Naive thymus-derived CD4-positive, alpha-beta T cell (primary cell): ENCODE measurements around the gene RETREG2. TPM values are rescaled to one million over a fixed set of nuclear protein-coding genes. Genes with fewer than 3 reads are reported as not detected.

Source experiments
- ATAC-seq: fragments of 150-1000 bp; cut with Tn5 transposase; 2 replicates; pipeline ENCODE4 v1.10.0; 2021; ENCODE audit warnings: mild to moderate bottlenecking, moderate library complexity
- CTCF ChIA-PET: fragments of 350-600 bp; sonication (Branson Sonifier 250); formaldehyde crosslinking; loops from one replicate; lab custom pipeline; 2021; ENCODE audit warnings: antibody characterized with exemption; lab: Charles Lee
- POLR2A ChIA-PET: fragments of 350-600 bp; sonication (Branson Sonifier 250); formaldehyde crosslinking; loops from one replicate; lab custom pipeline; 2021; ENCODE audit warnings: antibody characterized with exemption, inconsistent platforms; lab: Charles Lee
- DNase-seq, 9 donors: peaks; one replicate each; pipeline versions ENCODE4 v3.0.0 to v3.0.0-alpha.2; 2020 to 2022; ENCODE audit warnings: mixed read lengths in 1 of 9
- H3K27ac ChIP-seq: one replicate; pipeline ENCODE4 v1.7.0; 2013; ENCODE audit warnings: mild to moderate bottlenecking, low read depth, low read length, moderate library complexity
- H3K27me3 ChIP-seq, 2 donors: one replicate each; pipeline ENCODE4 v1.7.0; 2013; ENCODE audit warnings: low read length in 2 of 2, mild to moderate bottlenecking in 2 of 2, moderate library complexity in 2 of 2; ENCODE audit not compliant: control insufficient read depth in 2 of 2, insufficient read depth in 2 of 2
- H3K36me3 ChIP-seq, 3 experiments: 1 replicate in 2 of 3; 2 replicates in 1 of 3; pipeline ENCODE4 v1.7.0; 2013; ENCODE audit warnings: low read length in 3 of 3, mild to moderate bottlenecking in 3 of 3, moderate library complexity in 1 of 3; ENCODE audit not compliant: insufficient read depth in 3 of 3, control insufficient read depth in 2 of 3
- H3K4me1 ChIP-seq, 2 donors: one replicate each; pipeline ENCODE4 v1.7.0; 2013; ENCODE audit warnings: low read length in 2 of 2, mild to moderate bottlenecking in 2 of 2, moderate library complexity in 1 of 2; ENCODE audit not compliant: control insufficient read depth in 2 of 2, insufficient read depth in 2 of 2
- H3K4me3 ChIP-seq: 2 replicates; pipeline ENCODE4 v1.7.0; 2013; ENCODE audit warnings: mild to moderate bottlenecking, low read length
- H3K9me3 ChIP-seq, 3 experiments: 1 replicate in 2 of 3; 2 replicates in 1 of 3; pipeline ENCODE4 v1.7.0; 2013; ENCODE audit warnings: low read length in 3 of 3; ENCODE audit not compliant: control insufficient read depth in 2 of 3
- H3K27ac Mint-ChIP-seq, 9 donors: one replicate each; pipeline ENCODE4 v1.8.0; 2020 to 2022; ENCODE audit warnings: mixed read lengths in 9 of 9, mild to moderate bottlenecking in 8 of 9, moderate library complexity in 5 of 9, inconsistent platforms in 2 of 9
- H3K27me3 Mint-ChIP-seq, 5 donors: one replicate each; pipeline ENCODE4 v1.8.0; 2021 to 2022; ENCODE audit warnings: mixed read lengths in 5 of 5, mild to moderate bottlenecking in 1 of 5
- H3K36me3 Mint-ChIP-seq, 5 donors: one replicate each; pipeline ENCODE4 v1.8.0; 2020 to 2022; ENCODE audit warnings: mixed read lengths in 5 of 5, mild to moderate bottlenecking in 3 of 5, inconsistent platforms in 1 of 5
- H3K4me1 Mint-ChIP-seq, 7 donors: one replicate each; pipeline ENCODE4 v1.8.0; 2020 to 2022; ENCODE audit warnings: mixed read lengths in 7 of 7, mild to moderate bottlenecking in 3 of 7, inconsistent platforms in 1 of 7
- H3K4me3 Mint-ChIP-seq, 10 donors: one replicate each; pipeline ENCODE4 v1.8.0; 2020 to 2022; ENCODE audit warnings: mild to moderate bottlenecking in 10 of 10, mixed read lengths in 10 of 10, moderate library complexity in 6 of 10, inconsistent platforms in 2 of 10
- H3K9me3 Mint-ChIP-seq, 11 donors: one replicate each; pipeline ENCODE4 v1.8.0; 2020 to 2022; ENCODE audit warnings: mixed read lengths in 11 of 11, mild to moderate bottlenecking in 4 of 11, inconsistent platforms in 1 of 11, moderate library complexity in 1 of 11
- intact Hi-C, 2 donors: fragments of 100-400 bp; cut with micrococcal nuclease; formaldehyde crosslinking; loops; one replicate each; pipeline ENCODE4 v1.15.1; 2023
- polyA plus RNA-seq, 2 donors: library from polyadenylated mRNA; unstranded; fragments of 300-500 nt; fragmentation: Illumina TruSeq; gene quantifications; one replicate each; pipeline ENCODE4 v1.2.3, GENCODE V29; 2021
- total RNA-seq, 6 experiments: library from RNA in 5 of 6; stranded (reverse) in 5 of 6; gene quantifications; 1 replicate in 5 of 6; 2 replicates in 1 of 6; pipeline ENCODE4 v1.2.3 and lab custom pipeline; 2021 to 2026

RETREG2 gene
- total and polyA plus RNA-seq, 7 experiments from 2014 or later = 58.5 to 124 (median 83.9) TPM

DNA sequence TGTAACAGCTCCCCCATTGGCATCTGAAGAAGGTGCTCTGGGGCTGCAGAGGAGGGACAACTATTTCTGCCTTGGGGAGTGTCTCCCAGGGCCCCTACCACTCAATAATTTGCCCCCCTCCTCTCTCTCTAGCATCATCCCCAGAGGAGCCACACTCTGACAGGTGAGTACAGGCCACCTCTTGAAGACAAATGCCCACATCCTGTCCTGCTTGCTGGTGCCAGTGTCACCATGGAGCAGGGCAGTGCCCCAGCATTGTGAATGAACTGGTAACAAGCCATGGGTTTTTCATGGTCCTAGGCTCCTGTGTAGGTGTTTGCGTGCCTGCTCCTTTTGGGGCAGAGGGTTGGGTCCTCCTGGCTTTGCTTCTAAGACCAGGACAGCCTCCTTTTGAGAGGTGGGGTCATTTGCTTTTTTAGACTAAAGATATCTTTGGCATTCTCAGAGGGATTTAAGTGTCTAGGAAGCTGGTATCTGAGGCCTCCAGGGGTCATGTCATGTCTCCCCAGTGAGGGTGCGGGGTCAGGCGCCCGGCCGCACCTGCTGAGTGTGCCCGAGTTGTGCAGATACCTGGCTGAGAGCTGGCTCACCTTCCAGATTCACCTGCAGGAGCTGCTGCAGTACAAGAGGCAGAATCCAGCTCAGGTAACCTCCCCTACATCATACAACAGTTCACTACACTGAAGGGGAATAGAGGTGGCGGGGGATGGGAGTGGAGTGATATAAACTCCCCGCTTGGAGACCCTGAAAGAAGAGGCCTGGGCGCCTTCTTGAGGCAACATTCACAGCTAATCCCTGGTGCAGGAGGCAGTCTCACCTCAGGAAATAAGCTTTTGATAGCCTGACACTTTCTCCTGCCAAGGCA lies 1.8 kb downstream of the RETREG2 start:
- peak overlapping the region; percentile 85 to 99 (median 94) for H3K4me3 Mint-ChIP-seq
- intact Hi-C loops = loop anchor here (5.0 kb wide), 4 partner anchors 317 to 963 kb away; partner anchors contain the start of genes GMPPA (in 2 of the 2), AAMP (in 1 of the 2), ARPC2 (in 1 of the 2) and PNKD (in 1 of the 2)
- Histone ChIP-seq H3K9me3 (no peaks in the 10 kb centered on the region), H3K4me3 (no peak overlapping the region), H3K36me3 (peaks cover 24 to 53% (median 36%) of the 10 kb centered on the region in 3 experiments), H3K4me1 (peaks cover 37 to 40% of the 10 kb centered on the region in 2 donors), H3K27me3 (no peaks in the 10 kb centered on the region), H3K27ac (peak overlapping the region; percentile 96)
- H3K4me1 Mint-ChIP-seq = peaks cover 45 to 72% (median 69%) of the 10 kb centered on the region in 7 donors
- DNase-seq (peak in 1 of 9 donors; percentile 17), ATAC-seq (no peak)
- H3K9me3 Mint-ChIP-seq = peaks cover 0 to 1% (median 0%) of the 10 kb centered on the region in 11 donors
- peaks cover 0 to 32% (median 4%) of the 10 kb centered on the region in 5 donors for H3K36me3 Mint-ChIP-seq
- CTCF ChIA-PET = interaction anchor here (1.0 to 1.7 kb wide), 2 partner anchors 27 to 75 kb away, joined by 4 to 13 read pairs; partner anchors contain the start of gene ZFAND2B
- POLR2A ChIA-PET = interaction anchor here (0.6 to 5.4 kb wide), 11 partner anchors 8 to 115 kb away, joined by 3 to 47 read pairs (median 5); partner anchors contain the start of genes GLB1L, STK16 and ZFAND2B
- H3K27me3 Mint-ChIP-seq = no peaks in the 10 kb centered on the region
- peak overlapping the region in 8 of 9 donors; percentile 86 to 97 (median 90) for H3K27ac Mint-ChIP-seq

DNA sequence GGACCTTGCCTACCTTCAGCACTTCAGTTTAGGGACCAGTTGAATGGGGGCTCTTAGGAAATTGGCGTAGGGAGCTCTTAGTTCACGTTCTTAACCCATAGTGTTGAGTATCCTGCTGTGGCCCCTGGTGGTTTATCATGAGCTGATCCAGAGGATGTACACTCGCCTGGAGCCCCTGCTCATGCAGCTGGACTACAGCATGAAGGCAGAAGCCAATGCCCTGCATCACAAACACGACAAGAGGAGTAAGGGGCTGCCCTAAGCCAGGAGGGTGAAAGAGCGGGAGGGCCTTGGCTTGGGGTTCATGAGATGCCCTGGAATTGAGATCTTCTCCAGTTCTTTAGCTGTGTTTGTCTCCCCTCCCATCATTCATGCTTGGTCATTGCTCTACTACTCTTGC lies 2.9 kb downstream of the RETREG2 start:
- Histone ChIP-seq H3K4me3 (no peak overlapping the region), H3K9me3 (no peaks in the 10 kb centered on the region), H3K4me1 (peaks cover 26 to 28% of the 10 kb centered on the region in 2 donors), H3K27me3 (no peaks in the 10 kb centered on the region), H3K36me3 (peaks cover 24 to 58% (median 35%) of the 10 kb centered on the region in 3 experiments), H3K27ac (no peak overlapping the region)
- no peaks in the 10 kb centered on the region for H3K27me3 Mint-ChIP-seq
- ATAC-seq = no peak
- ChIA-PET POLR2A (interaction anchor here (0.6 to 5.4 kb wide), 10 partner anchors 9 to 114 kb away, joined by 3 to 47 read pairs (median 4); partner anchors contain the start of genes ANKZF1, ATG9A, TUBA4B and ZFAND2B), CTCF (interaction anchor here (0.6 to 1.9 kb wide), 7 partner anchors 9 to 31 kb away, joined by 3 to 13 read pairs (median 4); partner anchors contain the start of genes SLC23A3 and ZFAND2B)
- H3K4me1 Mint-ChIP-seq = peaks cover 39 to 61% (median 58%) of the 10 kb centered on the region in 7 donors
- H3K4me3 Mint-ChIP-seq = peak overlapping the region in 6 of 10 donors; percentile 8 to 98 (median 46)
- peak overlapping the region in 7 of 9 donors; percentile 39 to 78 (median 72) for H3K27ac Mint-ChIP-seq
- peaks cover 0 to 1% (median 0%) of the 10 kb centered on the region in 11 donors for H3K9me3 Mint-ChIP-seq
- no peak for DNase-seq
- peaks cover 0 to 37% (median 12%) of the 10 kb centered on the region in 5 donors for H3K36me3 Mint-ChIP-seq
- intact Hi-C loops = no loop called here

DNA sequence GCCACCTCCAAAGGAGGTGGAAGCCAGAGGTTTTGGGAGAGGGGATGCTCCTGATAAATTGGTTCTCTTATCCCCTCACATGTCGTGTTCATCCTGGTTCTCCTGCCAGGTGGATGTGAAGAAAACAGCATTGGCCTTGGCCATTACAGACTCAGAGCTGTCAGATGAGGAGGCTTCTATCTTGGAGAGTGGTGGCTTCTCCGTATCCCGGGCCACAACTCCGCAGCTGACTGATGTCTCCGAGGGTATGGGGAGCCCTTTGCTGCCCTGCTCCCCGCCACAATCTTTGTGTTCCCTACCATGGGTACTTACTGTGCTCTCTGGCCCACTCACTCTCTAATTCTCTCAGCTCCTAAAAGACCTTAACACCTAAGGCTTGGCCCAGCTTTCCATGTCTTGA lies 3.5 kb downstream of the RETREG2 start:
- intact Hi-C loops = no loop called here
- peak in 1 of 9 donors; percentile 10 for DNase-seq
- peaks cover 37 to 59% (median 56%) of the 10 kb centered on the region in 7 donors for H3K4me1 Mint-ChIP-seq
- Histone ChIP-seq H3K27ac (no peak overlapping the region), H3K4me1 (peaks cover 26% of the 10 kb centered on the region in 2 donors), H3K9me3 (no peaks in the 10 kb centered on the region), H3K27me3 (no peaks in the 10 kb centered on the region), H3K36me3 (peaks cover 24 to 58% (median 35%) of the 10 kb centered on the region in 3 experiments), H3K4me3 (no peak overlapping the region)
- ChIA-PET POLR2A (interaction anchor here (0.6 to 5.4 kb wide), 10 partner anchors 11 to 114 kb away, joined by 3 to 47 read pairs (median 4); partner anchors contain the start of genes ANKZF1, ATG9A, DNAJB2 and TUBA4B), CTCF (interaction anchor here (0.6 to 1.9 kb wide), 8 partner anchors 9 to 30 kb away, joined by 3 to 7 read pairs (median 4); partner anchors contain the start of genes NHEJ1, SLC23A3 and ZFAND2B)
- H3K27ac Mint-ChIP-seq = peak overlapping the region in 8 of 9 donors; percentile 23 to 78 (median 60)
- no peaks in the 10 kb centered on the region for H3K27me3 Mint-ChIP-seq
- peaks cover 0 to 1% (median 0%) of the 10 kb centered on the region in 11 donors for H3K9me3 Mint-ChIP-seq
- H3K4me3 Mint-ChIP-seq = peak overlapping the region in 9 of 10 donors; percentile 8 to 98 (median 44)
- H3K36me3 Mint-ChIP-seq = peaks cover 0 to 37% (median 12%) of the 10 kb centered on the region in 5 donors
- no peak for ATAC-seq

- H3K9me3 Mint-ChIP-seq = peaks cover 0 to 1% (median 0%) of the 10 kb centered on the region in 11 donors
- no peak overlapping the region for H3K4me3 ChIP-seq
- peak overlapping the region; percentile 38 for H3K27ac ChIP-seq
- H3K4me3 Mint-ChIP-seq = peak overlapping the region in 5 of 10 donors; percentile 10 to 98 (median 32)
- ATAC-seq = no peak
- H3K27me3 Mint-ChIP-seq = no peaks in the 10 kb centered on the region
- H3K27ac Mint-ChIP-seq = peak overlapping the region in 8 of 9 donors; percentile 41 to 78 (median 66)
- ChIA-PET CTCF (interaction anchor here (0.9 to 1.9 kb wide), 6 partner anchors 9 to 24 kb away, joined by 3 to 7 read pairs (median 4); partner anchors contain the start of genes NHEJ1 and ZFAND2B), POLR2A (interaction anchor here (0.6 to 5.4 kb wide), 7 partner anchors 11 to 97 kb away, joined by 3 to 47 read pairs (median 5); partner anchors contain the start of genes DNAJB2 and ZFAND2B)
- H3K4me1 Mint-ChIP-seq = peaks cover 35 to 58% (median 54%) of the 10 kb centered on the region in 7 donors
- peaks cover 0 to 39% (median 12%) of the 10 kb centered on the region in 5 donors for H3K36me3 Mint-ChIP-seq
- DNase-seq = peak in 1 of 9 donors; percentile 12
- H3K36me3 ChIP-seq = peaks cover 24 to 58% (median 35%) of the 10 kb centered on the region in 3 experiments
- no peaks in the 10 kb centered on the region for H3K27me3 ChIP-seq
- intact Hi-C loops = no loop called here
- peaks cover 20 to 26% of the 10 kb centered on the region in 2 donors for H3K4me1 ChIP-seq
- no peaks in the 10 kb centered on the region for H3K9me3 ChIP-seq
Measured at GRCh38 chr2:219182331-219183150, 4.5 kb downstream of the RETREG2 start.

GRCh38 chr2:219183151-219183772 lies 5.2 kb downstream of the RETREG2 start:
- Histone ChIP-seq H3K27me3 (no peaks in the 10 kb centered on the region), H3K9me3 (no peaks in the 10 kb centered on the region), H3K4me3 (no peak overlapping the region), H3K27ac (no peak overlapping the region), H3K36me3 (peaks cover 24 to 58% (median 35%) of the 10 kb centered on the region in 3 experiments), H3K4me1 (peaks cover 18 to 26% of the 10 kb centered on the region in 2 donors)
- Mint-ChIP-seq H3K36me3 (peaks cover 0 to 39% (median 12%) of the 10 kb centered on the region in 5 donors), H3K4me3 (peak overlapping the region in 3 of 10 donors; percentile 4 to 98 (median 32)), H3K27ac (peak overlapping the region in 8 of 9 donors; percentile 27 to 75 (median 66)), H3K9me3 (peaks cover 0 to 1% (median 0%) of the 10 kb centered on the region in 11 donors), H3K4me1 (peaks cover 34 to 57% (median 51%) of the 10 kb centered on the region in 7 donors), H3K27me3 (no peaks in the 10 kb centered on the region)
- ATAC-seq (no peak), DNase-seq (peak in 1 of 9 donors; percentile 16)
- POLR2A ChIA-PET = interaction anchor here (0.6 to 5.4 kb wide), 4 partner anchors 15 to 35 kb away, joined by 4 to 47 read pairs (median 4); partner anchors contain the start of gene ZFAND2B
- intact Hi-C loops = no loop called here
- CTCF ChIA-PET = interaction anchor here (0.9 kb wide), 2 partner anchors 12 to 24 kb away, joined by 3 read pairs; no protein-coding TSS in a partner anchor
